GM19240 (cell line): ENCODE data around the gene DNM3.

Source experiments
- DNase-seq: peaks from one replicate; pipeline ENCODE4 v3.0.0; 2011; ENCODE audit warnings: low spot score; ENCODE audit not compliant: insufficient read length

The DNM3 gene

DNA sequence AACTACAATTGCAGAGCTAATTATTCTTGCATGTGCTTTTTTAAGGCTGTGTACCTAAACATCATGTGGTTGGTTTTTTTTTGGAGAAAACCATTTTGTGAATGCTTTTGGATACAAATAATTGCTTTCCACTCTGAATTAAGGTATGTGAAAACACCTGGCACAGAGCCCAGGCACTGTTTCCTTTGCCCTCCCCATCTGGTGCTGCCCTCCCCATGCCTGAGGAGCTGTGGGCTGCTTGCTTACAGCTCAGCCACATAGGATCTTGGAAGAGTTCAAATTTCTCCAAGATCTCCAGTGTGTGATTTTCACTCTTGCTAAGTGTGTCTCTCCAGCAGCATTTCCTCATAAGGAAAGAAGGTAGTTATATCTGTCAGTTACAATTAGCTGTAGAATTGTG, 27.8 kb downstream of the DNM3 start:
- DNase-seq: no peak

DNA sequence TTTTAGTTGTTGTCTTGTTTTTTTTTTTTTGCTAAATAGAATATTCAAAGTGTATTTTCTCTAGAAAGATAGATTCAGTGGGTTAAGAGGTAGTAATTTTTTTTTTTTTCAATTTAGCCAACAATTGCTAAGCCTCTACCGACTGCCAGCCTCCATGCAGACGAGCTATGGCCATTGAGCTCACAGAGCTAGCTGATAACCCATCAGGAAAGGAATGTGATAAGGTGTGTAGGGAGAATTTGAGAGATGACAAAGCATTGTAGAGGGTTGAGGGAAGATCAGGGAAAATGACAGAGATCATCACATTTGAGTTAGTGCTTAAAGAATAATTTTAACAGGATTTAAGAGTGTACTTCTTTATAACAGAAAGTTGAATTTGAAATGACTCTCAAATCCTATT, 30.6 kb downstream of the DNM3 start:
- DNase-seq: no peak

DNA sequence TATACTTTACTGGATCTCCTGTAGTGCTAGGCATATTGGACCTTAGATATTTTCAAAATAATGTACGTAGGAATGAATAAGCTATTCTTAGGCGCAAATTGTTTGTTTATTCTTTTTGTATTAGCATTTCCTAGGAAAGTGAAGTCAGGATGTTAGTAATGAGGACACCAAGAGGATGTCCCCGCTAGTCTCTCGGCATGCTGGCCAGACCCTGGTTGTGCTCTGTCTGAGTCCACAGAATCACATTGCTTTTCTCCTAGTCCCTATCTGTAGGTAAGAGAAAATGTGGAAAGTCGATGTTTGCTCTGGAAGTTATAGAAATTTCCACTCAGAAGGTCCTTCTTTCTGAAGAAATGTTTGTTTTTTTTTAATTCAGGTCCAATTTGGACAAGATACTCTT, 31.1 kb downstream of the DNM3 start:
- no peak for DNase-seq

DNA sequence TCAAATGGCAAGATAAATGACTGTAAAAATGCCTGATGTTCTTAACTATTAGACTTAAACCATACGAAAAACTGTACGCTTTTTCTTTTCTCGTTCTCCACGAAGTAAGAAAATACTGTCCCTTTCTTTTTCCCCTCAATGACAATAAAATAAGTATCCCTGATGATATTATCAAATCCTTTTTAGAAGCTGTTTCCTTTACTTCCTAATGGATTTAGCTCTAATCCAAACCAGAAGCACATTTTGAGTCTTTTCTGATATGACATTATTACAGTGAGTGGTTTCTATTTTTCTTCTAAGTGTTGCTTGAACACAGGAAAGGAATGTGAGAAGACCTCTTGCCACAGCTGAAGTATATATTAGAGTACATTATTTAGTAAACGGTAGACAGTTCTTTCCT, 32.4 kb downstream of the DNM3 start:
- DNase-seq: no peak

DNA sequence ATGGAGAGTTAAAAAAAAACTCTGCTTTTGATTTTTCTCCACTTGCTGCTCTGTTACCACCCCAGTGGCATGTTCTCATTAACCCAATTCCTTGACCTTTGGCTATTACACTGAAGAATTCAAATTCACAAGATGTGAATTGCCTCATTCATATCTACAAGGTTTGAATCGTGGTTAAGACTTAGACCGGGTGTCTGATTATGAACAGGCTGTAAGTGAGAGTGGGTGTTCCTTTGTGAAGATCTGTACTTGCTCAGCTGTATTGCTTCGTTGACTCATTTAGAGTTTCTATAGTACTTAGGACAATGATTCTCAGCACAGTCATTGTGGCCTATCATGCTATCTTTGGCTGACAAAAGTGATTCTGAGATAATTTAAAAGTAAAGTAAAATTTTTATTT, 36.4 kb downstream of the DNM3 start:
- DNase-seq: no peak

DNA sequence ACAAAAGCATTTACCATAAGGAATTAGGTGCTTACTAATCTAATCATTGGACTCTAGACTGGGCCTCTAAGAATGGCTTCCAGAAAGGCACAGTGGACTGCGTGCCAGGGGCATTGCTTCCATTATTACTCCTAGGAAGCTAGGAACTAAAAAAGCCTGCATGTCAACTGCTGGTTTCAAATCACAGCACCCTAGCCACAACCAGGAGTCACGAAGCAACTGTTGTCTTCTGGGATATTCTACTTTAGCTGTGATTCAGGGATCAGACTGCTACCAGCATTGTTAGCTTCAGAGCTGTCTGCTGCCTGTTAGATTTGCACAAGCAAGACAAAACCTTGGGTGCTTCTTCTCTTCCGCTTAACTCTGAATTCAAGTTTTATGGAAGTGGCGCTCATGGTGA, 38.3 kb downstream of the DNM3 start:
- DNase-seq: no peak

DNA sequence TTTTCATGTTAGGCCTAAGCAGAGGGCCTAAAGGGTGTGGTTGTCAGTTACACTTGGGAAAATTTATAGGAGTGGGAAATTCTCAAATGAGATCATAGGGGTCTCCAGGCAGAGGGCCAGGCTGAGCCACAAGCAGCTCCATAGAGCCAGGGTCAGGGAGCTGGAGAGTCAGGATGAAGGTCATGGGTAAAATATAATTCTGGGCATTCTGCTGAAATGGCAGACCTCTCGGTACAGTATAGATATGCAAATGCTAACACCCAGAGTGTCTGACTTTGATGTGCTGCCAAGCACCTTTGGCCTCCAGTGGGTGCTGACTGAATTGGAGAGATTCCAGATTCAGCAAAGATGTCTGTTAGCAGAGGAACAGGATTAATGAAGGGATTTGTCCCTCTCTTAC, 40.1 kb downstream of the DNM3 start:
- DNase-seq: no peak

DNA sequence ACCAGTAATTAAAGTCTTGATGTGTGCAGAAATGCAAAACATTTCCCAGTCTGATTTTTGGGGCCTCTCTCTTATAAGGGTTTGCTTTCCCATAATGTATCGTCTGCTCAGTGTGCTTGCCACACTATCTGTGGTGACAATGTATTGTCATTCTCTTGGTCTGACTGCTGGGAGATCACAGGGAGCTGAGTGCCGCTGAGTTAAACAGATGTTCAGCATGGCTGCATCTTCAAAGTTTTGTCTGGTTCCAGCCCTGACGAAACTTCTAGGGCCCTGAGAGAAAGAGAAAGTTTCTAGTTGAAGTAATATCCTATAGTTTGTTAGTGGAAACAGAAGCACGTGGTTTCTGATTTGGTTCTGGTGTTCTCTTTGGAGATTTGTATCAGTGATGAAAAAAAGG, 42.6 kb downstream of the DNM3 start:
- DNase-seq: no peak

DNA sequence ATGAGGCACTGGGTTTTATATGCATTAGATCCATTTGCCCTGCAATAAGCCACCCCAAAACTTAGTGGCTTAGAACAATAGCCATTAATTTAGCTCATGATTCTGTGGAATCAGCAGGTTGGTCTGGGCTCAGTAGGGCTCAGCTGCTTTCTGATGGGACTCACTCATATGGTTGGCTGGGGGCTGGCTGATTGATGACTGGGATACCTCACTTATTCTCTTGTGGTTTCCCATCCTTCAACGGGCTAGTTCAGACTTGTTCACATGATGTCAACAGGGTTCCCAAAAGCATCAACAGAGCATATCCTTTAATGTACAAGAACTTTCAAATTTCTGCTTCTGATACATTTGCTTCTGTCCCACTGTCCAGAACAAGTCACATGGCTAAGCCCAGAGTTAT, 43.2 kb downstream of the DNM3 start:
- no peak for DNase-seq

DNA sequence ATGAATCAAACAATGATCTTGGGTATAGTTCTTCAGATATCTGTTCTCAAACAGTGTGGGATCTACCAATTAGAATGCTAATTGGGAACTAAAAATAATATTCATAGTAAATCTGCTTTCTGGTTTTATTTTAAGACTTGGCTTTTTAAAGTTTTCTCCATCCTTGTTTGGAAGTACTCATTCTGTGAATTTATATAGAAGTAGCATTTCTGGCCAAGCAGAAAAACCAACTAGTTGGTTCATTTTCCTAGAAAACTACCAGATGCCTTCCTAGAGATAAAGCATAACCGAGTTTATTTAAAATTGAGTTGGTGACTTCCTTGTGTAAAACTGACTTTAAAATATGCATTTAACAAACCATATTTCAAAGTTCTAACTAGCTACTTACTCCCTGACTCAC, 48.8 kb downstream of the DNM3 start:
- no peak for DNase-seq

DNA sequence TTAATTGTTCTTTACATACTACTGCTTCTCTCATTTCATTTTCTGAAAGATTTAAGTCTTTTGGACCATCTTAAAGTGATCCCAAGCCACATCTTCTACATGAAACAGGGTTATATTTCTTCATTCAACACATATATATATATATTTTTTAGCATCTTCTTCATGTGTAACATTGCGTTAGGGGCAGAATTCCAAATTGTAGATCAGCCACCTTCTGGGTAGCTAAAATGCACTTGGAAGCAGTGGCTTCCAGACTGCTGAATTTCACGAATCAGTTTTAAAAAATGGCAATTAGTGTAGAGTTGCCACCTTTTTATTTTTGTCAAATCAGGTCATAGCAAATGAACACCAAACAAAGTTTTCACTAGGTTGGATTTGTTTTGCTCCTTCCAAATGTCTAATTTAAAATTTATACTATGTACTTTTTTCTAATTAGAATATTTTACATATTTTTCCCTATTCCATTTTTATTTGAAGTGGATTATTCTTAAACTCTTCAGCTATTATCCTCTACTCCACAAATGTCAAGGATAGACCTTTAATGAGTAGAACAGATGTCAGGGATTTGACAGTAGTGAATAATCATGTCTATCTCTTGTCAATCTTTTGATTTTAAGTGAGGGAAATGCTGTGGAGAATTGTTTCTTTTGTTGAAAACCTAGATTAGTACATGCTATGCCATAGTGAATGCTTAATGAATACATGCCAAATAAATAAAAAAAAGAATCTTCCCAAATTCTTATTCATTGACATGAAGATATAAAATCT, 55.8 kb downstream of the DNM3 start:
- no peak for DNase-seq

DNA sequence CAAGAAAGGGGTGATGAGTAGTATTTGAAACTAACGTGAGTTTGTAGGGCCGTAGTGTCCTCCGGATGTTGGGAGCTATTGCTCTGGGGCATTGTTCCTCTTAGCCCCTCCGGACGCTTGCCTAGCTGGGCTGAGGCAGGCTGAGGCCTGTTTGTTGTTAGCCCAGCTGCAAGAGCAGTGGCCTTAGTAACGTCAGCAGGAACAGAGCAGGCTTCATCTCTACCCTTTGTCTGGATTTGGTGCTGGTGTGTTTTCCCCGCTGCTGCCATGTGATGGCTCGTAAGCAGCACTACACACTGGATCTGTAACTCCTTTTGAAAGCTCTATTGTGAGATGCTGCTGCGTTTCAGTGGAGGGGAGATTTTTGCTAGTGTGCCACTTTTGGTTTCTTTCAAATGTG, 57.6 kb downstream of the DNM3 start:
- DNase-seq: no peak

DNA sequence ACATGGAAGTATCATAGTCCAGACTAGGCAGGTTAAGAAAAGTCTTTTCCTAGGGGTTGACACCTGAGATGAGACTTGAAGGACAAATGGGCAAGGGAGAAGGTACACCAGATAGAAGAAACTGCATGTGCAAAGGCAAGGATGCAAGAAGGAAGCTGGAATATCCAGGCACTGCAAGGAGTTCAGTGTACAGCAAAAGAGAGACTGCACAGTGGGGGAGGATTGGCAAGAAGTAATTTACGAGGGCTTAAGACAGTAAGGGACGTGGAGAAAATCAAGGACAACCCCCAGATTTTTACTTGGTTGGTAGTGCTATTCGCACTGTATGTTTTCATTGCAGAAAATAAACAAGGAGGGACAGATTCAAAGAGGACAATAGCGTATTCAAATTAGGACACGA, 58.5 kb downstream of the DNM3 start:
- no peak for DNase-seq

DNA sequence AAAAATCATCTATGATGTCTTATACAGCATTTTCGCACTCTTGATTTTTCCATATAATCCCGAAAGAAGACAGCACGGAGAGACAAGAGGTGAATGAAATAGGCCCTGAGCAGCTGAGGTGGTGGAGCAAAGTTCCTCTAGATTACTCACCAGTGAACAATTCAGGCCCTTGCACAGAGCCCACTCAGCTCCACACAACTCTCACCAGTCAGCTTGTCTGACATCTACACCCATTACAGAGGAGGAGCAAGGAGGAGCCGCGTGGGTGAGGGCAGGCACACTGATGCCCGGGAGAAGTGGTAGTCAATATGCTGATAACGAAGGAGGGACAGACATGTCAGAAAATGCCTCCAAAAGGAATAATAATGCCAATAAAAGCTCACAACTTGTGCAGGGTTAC, 59.9 kb downstream of the DNM3 start:
- DNase-seq: no peak

DNA sequence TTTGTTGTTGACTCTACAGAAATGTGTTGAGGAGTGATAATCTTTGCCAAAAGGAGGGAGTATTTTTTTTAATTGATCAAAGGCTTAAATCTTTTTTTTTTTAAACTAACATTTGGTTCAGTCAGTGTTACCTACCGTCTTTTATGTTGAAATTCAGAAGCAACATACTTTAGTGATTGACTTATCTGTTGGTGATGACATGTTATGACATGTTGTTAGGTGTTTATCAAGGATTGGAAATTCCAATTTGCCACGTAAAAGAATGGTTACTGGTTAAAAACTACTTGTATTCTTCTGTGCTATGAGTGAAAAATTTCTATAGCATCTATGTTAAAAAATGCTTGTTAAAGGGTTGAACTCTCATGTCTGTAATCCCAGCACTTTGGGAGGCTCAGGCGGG, 61.2 kb downstream of the DNM3 start:
- no peak for DNase-seq

DNA sequence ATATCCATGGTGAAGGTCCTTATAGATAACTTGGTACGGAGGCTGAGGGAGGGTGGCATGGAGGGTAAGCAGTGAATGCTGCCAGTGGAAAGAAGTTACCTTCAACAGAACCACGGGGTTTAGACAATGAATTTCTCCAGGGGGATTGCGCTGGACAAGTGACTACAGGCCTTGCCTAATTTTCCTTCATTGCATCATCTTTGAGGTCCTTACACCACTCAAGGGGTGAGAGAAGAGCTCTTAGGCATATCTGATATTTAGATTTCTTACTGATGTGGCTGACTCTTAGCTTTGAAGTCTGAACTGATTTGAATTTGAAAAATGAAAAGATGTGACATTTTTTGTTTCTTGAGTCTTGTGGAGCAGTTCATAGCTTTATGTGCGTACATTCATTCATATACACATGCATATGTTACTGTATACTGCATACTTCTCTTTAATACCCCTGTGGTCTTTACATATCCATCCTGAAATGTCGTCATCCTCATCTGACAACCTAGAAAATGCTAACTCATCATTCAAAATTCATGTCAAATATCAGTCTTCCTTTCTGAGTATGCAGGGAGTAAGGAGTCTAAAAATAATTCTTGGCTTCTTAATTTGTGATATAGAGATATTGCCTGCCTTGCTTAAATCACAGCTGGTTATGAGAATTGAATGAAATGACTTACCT, 63.6 kb downstream of the DNM3 start:
- DNase-seq: no peak

DNA sequence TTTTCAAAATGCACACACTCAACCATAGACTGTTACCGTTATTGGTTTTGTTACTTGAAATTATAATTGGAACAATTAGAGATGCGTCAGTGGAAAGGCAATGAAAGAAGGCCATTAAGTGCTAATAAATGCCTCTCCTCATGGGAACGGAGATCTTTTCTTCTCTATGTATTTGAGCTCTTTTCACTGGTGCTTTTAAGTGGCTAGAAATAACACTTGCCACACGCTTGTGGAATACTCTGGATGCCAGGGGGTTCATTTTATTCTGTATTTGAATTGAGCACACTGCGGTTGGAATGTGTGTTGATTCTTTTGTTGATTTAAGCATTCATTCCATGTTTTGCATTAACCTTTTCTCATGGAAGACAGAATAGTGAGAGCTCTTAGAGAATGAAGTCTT, 68.4 kb downstream of the DNM3 start:
- DNase-seq: no peak

DNA sequence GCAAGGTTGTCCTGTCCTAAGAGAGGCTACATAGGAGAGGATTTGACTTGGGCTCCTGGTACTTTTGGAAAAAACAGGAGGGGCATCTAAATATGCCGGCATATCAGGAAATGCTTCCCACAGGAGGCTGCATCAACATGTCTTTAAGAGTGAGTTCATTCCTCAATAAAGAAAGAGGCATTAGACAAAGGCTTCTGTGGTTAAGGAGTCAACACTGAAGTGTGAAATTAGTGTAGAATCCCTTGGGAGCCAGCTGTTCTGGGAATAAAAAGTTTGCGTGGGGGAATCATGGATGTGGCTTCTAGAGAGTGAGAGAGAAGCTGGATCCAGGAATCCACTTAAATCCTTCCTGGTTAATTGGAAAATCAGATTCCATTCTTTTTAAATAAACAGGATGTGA, 69.5 kb downstream of the DNM3 start:
- no peak for DNase-seq

DNA sequence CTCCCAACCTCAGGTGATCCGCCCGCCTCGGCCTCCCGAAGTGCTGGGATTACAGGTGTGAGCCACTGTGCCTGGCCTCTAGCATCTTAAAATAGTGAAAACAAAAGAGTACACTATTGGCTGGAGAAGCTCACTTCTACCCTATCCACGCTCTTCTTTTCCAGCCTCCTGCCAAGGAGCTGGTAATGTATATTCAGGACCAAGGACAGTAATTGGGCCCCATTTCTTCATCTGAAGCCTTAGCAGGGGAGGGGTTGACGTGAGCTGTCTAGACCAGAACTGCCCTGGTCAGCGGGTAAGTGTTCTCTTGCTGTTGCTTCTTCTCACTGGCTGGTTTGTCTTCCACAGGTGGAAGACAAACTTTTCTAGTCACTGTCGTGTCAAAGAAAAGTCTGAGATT, 70.2 kb downstream of the DNM3 start:
- no peak for DNase-seq

DNA sequence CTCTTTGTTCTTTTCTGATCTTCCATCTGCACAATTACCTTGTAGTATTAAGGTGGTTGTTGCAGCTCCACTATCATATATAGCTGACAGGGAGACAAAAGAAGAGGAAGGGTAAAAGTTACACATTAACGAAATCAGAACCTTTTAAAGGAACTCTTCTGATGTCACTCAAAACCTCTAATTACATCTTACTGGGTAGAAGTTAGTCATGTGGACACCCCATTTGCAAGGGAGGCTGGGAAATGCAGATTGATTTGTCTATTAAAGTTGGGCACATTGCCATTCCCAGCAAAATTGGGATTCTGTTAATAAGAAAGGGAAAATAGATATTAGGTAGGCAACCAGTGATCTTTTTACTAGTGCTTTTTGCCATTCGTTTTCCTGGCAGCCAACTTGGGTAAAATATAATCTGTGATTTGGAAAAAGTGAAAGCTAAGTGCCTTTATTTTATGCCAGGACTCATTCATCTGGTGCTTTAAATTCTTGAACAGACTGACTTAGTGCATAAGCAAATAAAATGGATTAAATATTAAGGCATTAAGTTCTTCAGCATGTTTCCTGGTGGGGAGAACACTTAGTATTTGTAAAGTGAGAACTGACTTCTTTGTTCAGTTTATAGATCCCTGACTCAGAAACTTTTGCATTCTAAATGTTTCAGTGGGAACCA, 71.3 kb downstream of the DNM3 start:
- no peak for DNase-seq

DNA sequence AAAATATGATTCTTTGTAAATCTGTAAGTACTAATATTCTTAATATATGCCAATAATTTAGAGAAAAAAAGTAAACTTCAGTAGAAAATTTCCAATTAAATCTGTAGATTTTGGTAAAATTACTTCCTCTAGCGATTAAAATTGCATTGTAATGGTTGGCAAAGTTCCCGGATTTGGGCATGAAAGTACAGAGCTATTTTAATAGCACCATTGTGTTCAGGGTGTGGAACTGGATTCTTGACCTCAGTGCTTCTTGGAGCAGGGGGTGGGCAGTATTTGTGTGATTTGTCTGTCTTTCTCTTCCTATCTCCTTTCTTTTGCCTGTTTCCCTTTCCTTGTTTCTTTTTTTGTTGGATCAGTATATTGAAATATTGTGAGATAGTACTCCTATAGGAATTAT, 72.1 kb downstream of the DNM3 start:
- DNase-seq: no peak

DNA sequence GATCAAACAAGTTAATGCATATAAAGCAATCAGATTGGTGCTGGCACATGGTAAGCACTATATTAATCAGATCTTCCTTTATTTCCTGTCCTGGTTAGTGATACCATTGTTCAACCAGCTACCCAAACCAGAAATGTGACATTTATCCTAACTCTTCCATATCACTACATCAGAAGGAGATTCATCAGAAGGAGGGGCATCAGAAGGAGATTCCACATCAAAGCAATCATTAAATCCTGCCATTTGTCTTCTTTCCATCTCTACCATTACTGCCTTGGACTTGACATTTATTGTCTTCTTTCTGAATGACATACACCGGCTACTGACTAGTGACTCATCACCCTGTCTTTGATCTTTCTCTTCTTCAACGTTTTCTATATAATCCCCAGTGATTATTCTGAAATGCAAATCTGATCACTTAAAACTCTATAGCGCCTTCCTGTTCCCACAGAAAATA, 75.0 kb downstream of the DNM3 start:
- no peak for DNase-seq

DNA sequence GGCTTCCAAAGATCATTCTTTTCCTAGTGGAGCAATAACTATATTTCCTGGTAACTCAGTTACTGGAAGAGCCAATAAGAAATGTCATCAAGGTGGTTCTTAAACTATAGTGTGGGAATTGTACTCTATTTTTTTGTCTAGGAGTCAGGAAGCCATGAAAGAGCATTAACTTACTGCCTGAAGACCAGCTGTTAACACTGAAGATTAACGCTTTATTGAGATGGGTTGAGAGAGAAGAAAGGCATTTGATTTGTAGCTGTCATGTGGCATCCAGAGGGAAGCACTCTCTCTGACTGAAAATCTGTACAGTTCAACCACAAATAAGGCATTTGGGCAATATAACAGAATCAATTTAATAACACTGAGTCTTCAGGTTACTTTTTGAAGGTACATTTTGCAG, 76.0 kb downstream of the DNM3 start:
- DNase-seq: no peak
